PFSK-1 (cell line): Measurements from ENCODE around the gene RBM20.

Experiments
- FOXP2 ChIP-seq: optimal IDR thresholded peaks from 2 replicates; pipeline ENCODE3; 2011; ENCODE audit warnings: borderline replicate concordance, control low read depth, inconsistent platforms; ENCODE audit not compliant: insufficient read depth; ENCODE audit errors: extremely low read length, extremely low read depth
- POLR2AphosphoS5 ChIP-seq: IDR thresholded peaks from 2 replicates; pipeline ENCODE4 v1.6.1; 2012; ENCODE audit warnings: low read depth, mild to moderate bottlenecking, control low read depth, low read length, moderate library complexity
- SIN3A ChIP-seq: IDR thresholded peaks from 2 replicates; pipeline ENCODE4 v1.6.1; 2012; ENCODE audit warnings: mild to moderate bottlenecking, low read length, moderate library complexity, borderline replicate concordance; ENCODE audit not compliant: insufficient read depth
- TAF1 ChIP-seq: IDR thresholded peaks from 2 replicates; pipeline ENCODE4 v1.6.1; 2012; ENCODE audit warnings: low read length, control low read depth, borderline replicate concordance; ENCODE audit not compliant: insufficient read depth
- TF ChIP-seq, protein P1 (sequence below), 2 experiments: IDR thresholded peaks; 2 replicates each; pipeline versions ENCODE4 v1.6.1 to v1.8.0; 2011 to 2012; ENCODE audit warnings: low read depth in 2 of 2, low read length in 2 of 2, control low read depth in 1 of 2, inconsistent platforms in 1 of 2, mild to moderate bottlenecking in 1 of 2, moderate library complexity in 1 of 2; ENCODE audit not compliant: insufficient read depth in 1 of 2

RBM20 gene

DNA sequence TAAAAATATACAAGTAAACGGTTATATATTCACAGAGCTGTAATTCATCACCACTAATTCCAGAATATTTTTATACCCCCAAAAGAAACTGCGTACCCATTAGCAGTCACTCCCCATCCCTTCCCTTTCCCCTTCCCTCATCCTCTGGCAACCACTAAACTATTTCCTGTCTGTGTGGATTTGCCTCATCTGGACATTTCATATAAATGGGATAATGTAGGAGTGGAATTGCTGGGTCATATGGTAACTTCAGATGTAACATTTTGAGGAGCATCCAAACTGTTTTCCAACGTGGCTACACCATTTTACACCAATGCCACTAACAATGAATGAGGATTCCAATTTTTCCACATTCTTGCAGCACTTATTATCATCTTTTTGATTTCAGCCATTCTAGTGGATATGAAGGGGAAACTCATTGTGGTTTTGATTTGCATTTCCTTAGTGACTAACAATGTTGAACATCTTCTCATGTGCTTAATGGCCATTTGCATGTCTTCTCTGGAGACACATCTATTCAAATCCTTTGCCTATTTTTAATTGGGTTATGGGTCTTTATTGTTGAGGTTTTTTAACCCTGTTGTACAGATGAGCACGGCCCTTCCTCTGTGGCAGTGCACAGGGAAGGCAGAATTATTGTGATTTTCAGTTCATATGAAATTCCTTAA lies 79.2 kb downstream of the RBM20 start:
- TF ChIP-seq TAF1 (no peak), SIN3A (no peak), POLR2AphosphoS5 (no peak), FOXP2 (no peak)
- TF ChIP-seq, protein P1, sequence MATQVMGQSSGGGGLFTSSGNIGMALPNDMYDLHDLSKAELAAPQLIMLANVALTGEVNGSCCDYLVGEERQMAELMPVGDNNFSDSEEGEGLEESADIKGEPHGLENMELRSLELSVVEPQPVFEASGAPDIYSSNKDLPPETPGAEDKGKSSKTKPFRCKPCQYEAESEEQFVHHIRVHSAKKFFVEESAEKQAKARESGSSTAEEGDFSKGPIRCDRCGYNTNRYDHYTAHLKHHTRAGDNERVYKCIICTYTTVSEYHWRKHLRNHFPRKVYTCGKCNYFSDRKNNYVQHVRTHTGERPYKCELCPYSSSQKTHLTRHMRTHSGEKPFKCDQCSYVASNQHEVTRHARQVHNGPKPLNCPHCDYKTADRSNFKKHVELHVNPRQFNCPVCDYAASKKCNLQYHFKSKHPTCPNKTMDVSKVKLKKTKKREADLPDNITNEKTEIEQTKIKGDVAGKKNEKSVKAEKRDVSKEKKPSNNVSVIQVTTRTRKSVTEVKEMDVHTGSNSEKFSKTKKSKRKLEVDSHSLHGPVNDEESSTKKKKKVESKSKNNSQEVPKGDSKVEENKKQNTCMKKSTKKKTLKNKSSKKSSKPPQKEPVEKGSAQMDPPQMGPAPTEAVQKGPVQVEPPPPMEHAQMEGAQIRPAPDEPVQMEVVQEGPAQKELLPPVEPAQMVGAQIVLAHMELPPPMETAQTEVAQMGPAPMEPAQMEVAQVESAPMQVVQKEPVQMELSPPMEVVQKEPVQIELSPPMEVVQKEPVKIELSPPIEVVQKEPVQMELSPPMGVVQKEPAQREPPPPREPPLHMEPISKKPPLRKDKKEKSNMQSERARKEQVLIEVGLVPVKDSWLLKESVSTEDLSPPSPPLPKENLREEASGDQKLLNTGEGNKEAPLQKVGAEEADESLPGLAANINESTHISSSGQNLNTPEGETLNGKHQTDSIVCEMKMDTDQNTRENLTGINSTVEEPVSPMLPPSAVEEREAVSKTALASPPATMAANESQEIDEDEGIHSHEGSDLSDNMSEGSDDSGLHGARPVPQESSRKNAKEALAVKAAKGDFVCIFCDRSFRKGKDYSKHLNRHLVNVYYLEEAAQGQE (IDR thresholded peaks at IDR 0.05; ENCODE audit: insufficient read depth in 1 of 2, low read depth in 2 of 2, low read length in 2 of 2): no peak

GRCh38 chr10:110724116-110724921 lies 80.2 kb downstream of the RBM20 start:
- no peak for TF ChIP-seq TAF1
- TF ChIP-seq, protein P1 (IDR thresholded peaks at IDR 0.05; ENCODE audit: insufficient read depth in 1 of 2, low read depth in 2 of 2, low read length in 2 of 2): no peak
- no peak for TF ChIP-seq FOXP2
- TF ChIP-seq SIN3A: no peak
- TF ChIP-seq POLR2AphosphoS5: no peak

DNA sequence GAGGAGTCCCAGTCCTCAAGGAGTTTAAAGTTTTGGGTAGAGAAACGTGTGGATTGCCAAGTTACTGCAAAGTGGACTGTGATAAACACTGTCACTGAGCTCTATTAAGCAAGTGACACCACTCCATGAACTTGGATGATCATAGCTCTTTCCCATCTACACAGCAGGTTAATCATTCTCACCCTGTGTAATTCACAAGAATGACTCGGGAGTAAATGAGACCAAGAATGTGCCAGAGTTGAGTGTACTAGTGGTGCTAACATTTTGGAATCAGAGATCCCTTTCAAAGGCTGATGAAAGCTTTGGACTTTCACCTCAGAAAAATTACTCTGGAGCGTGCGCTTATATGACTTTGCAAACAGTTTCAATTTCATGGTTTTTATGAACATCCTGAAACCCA lies 80.8 kb downstream of the RBM20 start:
- TF ChIP-seq POLR2AphosphoS5: no peak
- TF ChIP-seq SIN3A: no peak
- TF ChIP-seq FOXP2: no peak
- TF ChIP-seq TAF1: no peak
- TF ChIP-seq, protein P1 (IDR thresholded peaks at IDR 0.05; ENCODE audit: insufficient read depth in 1 of 2, low read depth in 2 of 2, low read length in 2 of 2): no peak

GRCh38 chr10:110725801-110726630 lies 81.9 kb downstream of the RBM20 start:
- TF ChIP-seq FOXP2 (no peak), TAF1 (no peak), POLR2AphosphoS5 (no peak), SIN3A (no peak)
- TF ChIP-seq, protein P1 (IDR thresholded peaks at IDR 0.05; ENCODE audit: insufficient read depth in 1 of 2, low read depth in 2 of 2, low read length in 2 of 2): no peak
